ENCODE measurements around the gene MKNK1.

MKNK1 gene

GRCh38 chr1:46536527-46536926 is 67.5 kb downstream of the MKNK1 start:
- DNase-seq: no peak

DNA sequence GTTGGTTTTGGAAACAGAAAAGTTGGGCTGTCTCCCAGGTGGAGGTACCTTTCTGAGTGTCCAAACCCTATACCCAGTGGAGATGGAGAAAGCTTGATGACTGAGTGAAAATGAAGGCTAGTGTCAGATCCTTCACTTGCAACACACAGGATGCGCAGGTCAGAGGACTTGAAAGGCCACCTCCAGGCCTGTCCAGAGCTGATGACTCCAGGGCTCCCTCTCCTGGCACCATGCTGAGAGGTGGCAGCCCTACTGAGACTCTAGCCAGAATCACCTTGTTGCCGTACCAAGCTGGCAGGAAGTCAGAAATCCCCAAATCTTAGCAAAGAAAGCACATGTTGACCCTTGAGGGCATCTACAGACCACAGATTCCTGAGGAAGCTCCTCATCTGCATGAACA is 69.0 kb downstream of the MKNK1 start:
- no peak for DNase-seq

- peak; percentile 17 to 59 (median 39) for DNase-seq
Measured at GRCh38 chr1:46533179-46533864, 70.7 kb downstream of the MKNK1 start.

DNA sequence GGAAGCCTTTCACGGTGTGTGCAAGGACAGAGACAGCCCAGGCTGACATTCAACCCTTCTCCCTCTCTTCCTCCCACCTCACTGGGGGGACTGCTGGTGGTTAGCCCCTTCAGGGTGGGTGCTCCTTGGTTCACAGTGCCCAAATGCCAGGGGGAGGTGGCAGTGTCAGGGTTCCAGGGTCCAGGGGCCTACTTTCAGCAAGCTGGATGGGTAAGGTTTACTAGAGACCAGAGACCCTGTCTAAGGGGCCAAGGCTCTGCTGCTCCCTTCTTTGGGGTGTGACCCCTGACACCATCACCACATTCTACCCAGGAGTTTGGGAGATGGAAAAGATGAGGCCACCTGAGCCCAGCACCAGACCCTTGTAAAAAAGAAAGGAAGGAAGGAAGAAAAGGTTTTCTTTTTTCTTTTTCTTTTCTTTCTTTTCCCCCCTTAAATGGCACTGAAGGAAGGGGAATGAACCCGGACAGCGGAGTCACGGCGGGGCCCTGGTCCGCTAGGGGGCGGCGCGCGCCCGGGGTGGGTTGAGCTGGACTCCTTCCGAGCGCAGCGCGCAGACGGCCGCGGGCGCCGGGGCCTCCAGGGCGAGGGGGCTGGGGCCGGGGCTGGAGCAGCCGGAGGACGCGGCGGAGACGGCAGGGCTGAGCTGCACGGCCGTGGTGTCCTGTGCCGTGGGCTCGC is 71.4 kb downstream of the MKNK1 start:
- DNase-seq: peak; percentile 29 to 63 (median 44)

GRCh38 chr1:46532095-46532494 is 72.0 kb downstream of the MKNK1 start:
- no peak for DNase-seq

DNA sequence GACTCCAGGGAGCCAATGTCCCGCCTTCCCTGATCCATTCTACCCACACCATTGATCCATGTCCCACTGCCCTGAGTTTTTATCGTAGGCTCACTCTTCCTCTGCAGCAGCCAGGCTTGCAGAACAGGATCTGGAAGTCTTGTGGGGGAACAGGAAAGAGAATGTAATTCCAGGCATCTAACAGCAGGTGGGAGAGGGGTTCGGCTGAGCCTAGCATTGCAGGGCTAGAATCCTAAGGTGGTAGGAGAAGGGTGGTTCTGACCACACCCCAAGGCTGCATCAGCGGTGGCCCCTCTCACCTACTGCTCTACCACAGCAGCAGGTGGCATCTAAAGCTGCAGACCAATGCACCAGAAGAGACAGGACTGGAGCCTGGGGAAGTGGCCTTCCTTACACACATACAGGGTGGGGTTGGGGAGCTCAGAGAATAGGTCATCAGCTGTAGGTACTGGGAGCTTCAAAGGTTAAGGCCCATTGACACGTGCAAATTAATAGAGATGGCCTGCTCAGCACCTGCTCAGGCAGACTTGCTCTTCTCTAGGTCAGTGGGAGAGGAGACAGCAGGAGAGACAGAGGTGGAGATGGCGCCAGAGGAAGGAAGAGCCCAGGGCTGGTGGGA is 73.2 kb downstream of the MKNK1 start:
- no peak for DNase-seq

GRCh38 chr1:46530311-46530710 is 73.8 kb downstream of the MKNK1 start:
- DNase-seq: no peak

GRCh38 chr1:46529031-46529630 is 74.9 kb downstream of the MKNK1 start:
- DNase-seq: no peak

GRCh38 chr1:46528297-46528955 is 75.6 kb downstream of the MKNK1 start:
- no peak for DNase-seq

GRCh38 chr1:46527474-46528296 is 76.4 kb downstream of the MKNK1 start:
- peak; percentile 21 to 66 (median 46) for DNase-seq

DNA sequence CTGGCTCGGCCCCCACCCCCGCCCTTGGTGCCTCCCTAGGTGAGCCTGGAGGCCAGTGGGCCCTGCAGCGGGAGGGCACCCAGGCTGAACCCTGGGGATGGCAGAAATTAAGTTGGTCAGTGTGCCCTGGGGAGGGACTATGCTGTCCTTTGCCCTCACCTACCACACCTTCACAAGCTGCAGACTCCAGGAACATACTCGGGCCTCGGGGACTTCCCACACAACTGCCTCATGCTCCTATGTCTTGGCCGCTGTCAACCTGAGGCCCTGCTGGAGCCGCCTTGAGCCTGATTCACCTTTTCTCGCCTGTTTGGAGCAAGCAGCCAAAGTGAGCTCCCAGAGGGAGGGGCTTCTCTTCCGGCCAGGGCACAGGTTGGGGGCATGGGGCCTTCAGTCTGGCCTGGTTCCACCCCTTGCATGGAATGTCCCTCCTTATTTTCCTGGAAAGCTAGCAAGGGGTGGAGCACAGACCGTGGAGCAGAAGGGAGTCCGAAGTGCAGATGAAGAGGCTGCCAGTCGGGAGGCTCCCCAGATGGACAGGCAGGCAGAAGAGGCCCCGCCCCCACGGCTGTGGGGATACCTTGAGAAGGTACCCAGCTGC is 77.3 kb downstream of the MKNK1 start:
- DNase-seq: no peak

DNA sequence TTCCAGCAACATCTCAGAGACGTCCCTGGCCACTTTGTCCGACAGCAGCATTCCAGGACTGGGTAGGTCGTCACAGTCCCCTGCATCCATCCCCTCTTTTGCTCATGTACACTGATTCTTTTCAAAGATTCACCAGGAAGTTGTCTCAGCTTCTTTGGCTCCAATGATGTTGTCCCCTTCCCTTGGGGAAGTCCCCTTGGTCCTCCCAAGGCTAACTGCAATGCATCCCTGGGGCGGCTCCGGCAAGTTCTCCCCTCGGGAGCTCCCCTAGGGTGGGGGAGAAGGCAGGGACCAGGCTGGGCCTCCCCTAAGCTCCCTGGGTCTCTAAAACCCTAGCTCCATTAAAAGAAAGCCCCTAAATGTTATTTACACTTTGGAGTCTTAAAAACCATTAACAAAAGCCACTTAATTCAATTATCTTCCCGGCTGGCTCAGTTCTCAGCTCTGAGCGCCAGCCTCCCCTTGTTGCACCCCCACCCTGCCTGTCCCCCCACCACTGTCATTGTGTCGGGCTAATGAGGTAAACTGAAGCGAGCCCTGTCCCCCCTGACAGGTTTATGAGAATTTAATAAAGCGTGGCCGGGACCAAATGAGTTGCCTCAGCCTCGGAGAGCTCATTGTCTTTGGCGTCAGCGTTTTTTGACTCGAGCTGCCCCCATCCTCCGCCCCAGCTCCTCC is 77.9 kb downstream of the MKNK1 start:
- DNase-seq: no peak

DNA sequence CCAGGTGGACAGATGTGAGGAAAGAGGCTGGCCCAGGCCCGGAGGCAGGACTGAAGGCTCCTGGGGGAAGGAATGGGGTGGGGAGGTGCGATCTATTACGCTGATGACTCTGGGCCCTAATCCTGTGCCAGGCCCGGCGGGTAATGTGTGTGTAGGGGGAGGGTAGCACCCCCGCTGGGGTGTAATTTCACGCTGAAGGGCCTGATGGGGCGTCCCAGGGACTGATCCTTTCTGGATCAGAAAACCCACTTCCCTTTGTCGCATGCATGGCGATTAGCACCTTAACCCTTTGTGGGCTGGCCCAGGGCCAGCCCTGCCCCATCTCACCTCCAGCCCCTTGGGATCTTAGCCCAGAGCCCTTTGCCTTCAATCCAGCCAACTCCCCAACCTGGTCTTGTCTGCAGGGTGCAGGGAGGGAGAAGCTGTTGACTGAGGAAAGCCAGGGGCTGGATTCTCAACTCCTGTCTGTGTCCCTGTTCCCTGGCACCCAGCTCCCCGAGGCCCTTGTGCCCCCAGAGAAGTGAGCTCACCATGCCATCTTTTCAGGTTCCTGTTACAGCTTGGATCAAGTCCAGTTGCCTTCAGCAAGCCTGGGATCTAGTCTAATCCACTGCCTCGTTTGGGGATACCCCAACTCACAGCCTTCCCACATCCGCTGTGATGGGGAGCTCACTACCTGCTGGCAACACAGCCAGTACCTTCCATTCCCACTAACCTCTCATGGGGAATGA is 78.7 kb downstream of the MKNK1 start:
- no peak for DNase-seq

- no peak for DNase-seq
Measured at GRCh38 chr1:46524843-46525242, 79.2 kb downstream of the MKNK1 start.

GRCh38 chr1:46523496-46524353 is 80.3 kb downstream of the MKNK1 start:
- DNase-seq: no peak

DNA sequence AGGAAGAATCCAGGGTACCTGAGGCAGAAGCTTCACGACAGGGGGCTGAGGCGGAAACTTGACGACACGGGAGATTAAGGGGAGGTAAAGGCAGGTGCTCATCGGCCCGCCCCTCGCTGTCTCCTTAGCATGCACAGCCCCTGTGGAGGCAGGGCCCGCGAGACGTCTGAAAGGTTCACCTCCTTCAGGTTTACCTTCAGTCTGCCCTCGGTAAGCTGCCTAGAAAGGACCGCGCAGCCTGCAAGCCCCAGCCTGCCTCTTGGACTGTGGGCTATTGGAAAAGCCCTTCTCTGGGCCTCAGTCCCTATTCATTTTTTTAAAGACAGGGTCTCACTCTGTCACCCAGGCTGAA is 81.1 kb downstream of the MKNK1 start:
- DNase-seq: no peak

DNA sequence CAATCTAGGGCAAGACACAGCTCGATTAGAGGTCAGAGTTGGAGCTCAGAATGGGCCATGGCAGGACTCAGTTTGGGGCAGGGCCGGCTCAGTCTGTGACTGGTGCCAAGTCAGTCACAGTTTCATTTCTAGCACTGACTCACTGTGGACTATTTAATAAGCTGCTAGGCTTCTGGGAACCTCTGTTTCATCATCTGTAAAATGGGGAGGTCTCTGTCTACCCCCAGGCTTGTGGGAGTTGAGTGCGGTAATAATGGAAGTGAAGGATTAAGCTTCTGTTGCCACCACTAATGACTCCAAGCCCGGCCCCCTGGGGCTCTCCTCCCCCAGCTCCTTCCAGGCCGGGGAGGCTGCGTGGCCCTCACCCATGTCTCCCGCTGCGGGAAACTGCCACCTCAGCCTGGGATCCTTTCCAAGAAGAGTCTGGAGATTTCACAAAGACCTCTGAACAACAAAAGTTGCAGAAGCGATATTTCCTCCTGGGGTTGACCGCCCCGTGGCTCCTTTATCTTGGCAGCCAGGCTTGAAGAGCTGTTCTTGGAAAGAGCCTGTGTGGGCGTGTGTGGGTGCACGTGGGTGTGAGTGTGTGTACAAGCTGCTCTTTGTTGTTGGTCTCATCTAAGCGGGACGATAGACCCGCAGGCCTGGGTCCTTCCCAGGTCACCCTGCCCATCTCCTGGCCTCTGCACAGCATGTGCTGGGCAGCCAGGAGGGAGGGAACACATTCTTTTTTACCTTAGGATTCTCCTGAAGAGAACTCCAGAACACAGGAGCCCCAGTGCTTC is 81.7 kb downstream of the MKNK1 start:
- DNase-seq: no peak

DNA sequence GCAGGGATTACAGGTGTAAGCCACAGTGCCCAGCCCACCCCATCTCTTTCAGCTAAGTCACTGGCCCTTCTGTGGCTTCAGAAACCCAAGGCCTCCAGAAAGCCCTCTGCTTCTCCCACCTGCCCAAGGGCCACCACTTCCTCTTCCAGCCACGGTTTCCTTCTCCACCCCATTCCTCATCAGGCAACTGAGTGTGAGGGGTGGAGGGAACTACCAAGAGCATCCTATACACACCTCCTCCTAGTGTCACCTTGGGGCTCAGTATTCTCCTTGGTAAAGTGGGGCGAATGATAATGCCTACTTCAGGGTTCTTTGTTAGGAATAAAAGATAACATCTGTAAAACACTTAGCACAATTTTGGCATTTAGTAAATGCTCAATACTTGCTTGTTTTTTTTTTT is 82.7 kb downstream of the MKNK1 start:
- DNase-seq: no peak

Measured in stimulated activated naive CD4-positive, alpha-beta T cell (primary cell).